ENCODE data around the gene KCNJ18.
"Not testable (repeated sequence)": the region's sequence is repeated elsewhere in the genome, so short reads cannot be mapped to it uniquely, and the experiment has no call there.

The KCNJ18 gene

GRCh38 chr17:21665171-21665570, 27.2 kb upstream of the KCNJ18 start:
- H3K27me3 ChIP-seq (ENCODE audit: control insufficient read depth in 5 of 5, insufficient read depth in 4 of 5, low read length in 5 of 5); H3K27ac ChIP-seq (ENCODE audit: low read depth, low read length); H3K4me1 ChIP-seq (ENCODE audit: control insufficient read depth in 5 of 5, insufficient read depth in 5 of 5, low read length in 5 of 5); H3K9me3 ChIP-seq (ENCODE audit: control insufficient read depth in 5 of 5, low read length in 5 of 5); H3K36me3 ChIP-seq (ENCODE audit: control insufficient read depth in 5 of 5, insufficient read depth in 5 of 5, low read length in 5 of 5); H3K4me3 ChIP-seq (ENCODE audit: low read depth in 1 of 5, low read length in 5 of 5); H3K9ac ChIP-seq (ENCODE audit: low read length in 5 of 5): not testable (repeated sequence)

GRCh38 chr17:21665935-21666493, 26.3 kb upstream of the KCNJ18 start:
- not testable (repeated sequence) for H3K9me3 ChIP-seq (ENCODE audit: control insufficient read depth in 5 of 5, low read length in 5 of 5); H3K4me1 ChIP-seq (ENCODE audit: control insufficient read depth in 5 of 5, insufficient read depth in 5 of 5, low read length in 5 of 5)

GRCh38 chr17:21666711-21667412, 25.5 kb upstream of the KCNJ18 start:
- not testable (repeated sequence) for H3K27ac ChIP-seq (ENCODE audit: low read depth, low read length); H3K9ac ChIP-seq (ENCODE audit: low read length in 5 of 5); H3K4me3 ChIP-seq (ENCODE audit: low read depth in 1 of 5, low read length in 5 of 5); H3K36me3 ChIP-seq (ENCODE audit: control insufficient read depth in 5 of 5, insufficient read depth in 5 of 5, low read length in 5 of 5); H3K9me3 ChIP-seq (ENCODE audit: control insufficient read depth in 5 of 5, low read length in 5 of 5); H3K4me1 ChIP-seq (ENCODE audit: control insufficient read depth in 5 of 5, insufficient read depth in 5 of 5, low read length in 5 of 5); H3K27me3 ChIP-seq (ENCODE audit: control insufficient read depth in 5 of 5, insufficient read depth in 4 of 5, low read length in 5 of 5)

More at GRCh38 chr17:21665935-21666493, 26.3 kb upstream of the KCNJ18 start:
- H3K4me3 ChIP-seq (ENCODE audit: low read depth in 1 of 5, low read length in 5 of 5); H3K27me3 ChIP-seq (ENCODE audit: control insufficient read depth in 5 of 5, insufficient read depth in 4 of 5, low read length in 5 of 5); H3K9ac ChIP-seq (ENCODE audit: low read length in 5 of 5); H3K36me3 ChIP-seq (ENCODE audit: control insufficient read depth in 5 of 5, insufficient read depth in 5 of 5, low read length in 5 of 5); H3K27ac ChIP-seq (ENCODE audit: low read depth, low read length): not testable (repeated sequence)

GRCh38 chr17:21667413-21668117, 24.8 kb upstream of the KCNJ18 start:
- H3K4me1 ChIP-seq (ENCODE audit: control insufficient read depth in 5 of 5, insufficient read depth in 5 of 5, low read length in 5 of 5); H3K9ac ChIP-seq (ENCODE audit: low read length in 5 of 5); H3K27ac ChIP-seq (ENCODE audit: low read depth, low read length); H3K27me3 ChIP-seq (ENCODE audit: control insufficient read depth in 5 of 5, insufficient read depth in 4 of 5, low read length in 5 of 5); H3K36me3 ChIP-seq (ENCODE audit: control insufficient read depth in 5 of 5, insufficient read depth in 5 of 5, low read length in 5 of 5); H3K4me3 ChIP-seq (ENCODE audit: low read depth in 1 of 5, low read length in 5 of 5); H3K9me3 ChIP-seq (ENCODE audit: control insufficient read depth in 5 of 5, low read length in 5 of 5): not testable (repeated sequence)

GRCh38 chr17:21668118-21668488, 24.2 kb upstream of the KCNJ18 start:
- H3K4me1 ChIP-seq (ENCODE audit: control insufficient read depth in 5 of 5, insufficient read depth in 5 of 5, low read length in 5 of 5); H3K27ac ChIP-seq (ENCODE audit: low read depth, low read length); H3K27me3 ChIP-seq (ENCODE audit: control insufficient read depth in 5 of 5, insufficient read depth in 4 of 5, low read length in 5 of 5); H3K9ac ChIP-seq (ENCODE audit: low read length in 5 of 5); H3K36me3 ChIP-seq (ENCODE audit: control insufficient read depth in 5 of 5, insufficient read depth in 5 of 5, low read length in 5 of 5); H3K4me3 ChIP-seq (ENCODE audit: low read depth in 1 of 5, low read length in 5 of 5); H3K9me3 ChIP-seq (ENCODE audit: control insufficient read depth in 5 of 5, low read length in 5 of 5): not testable (repeated sequence)

- not testable (repeated sequence) for H3K9ac ChIP-seq (ENCODE audit: low read length in 5 of 5); H3K27ac ChIP-seq (ENCODE audit: low read depth, low read length); H3K27me3 ChIP-seq (ENCODE audit: control insufficient read depth in 5 of 5, insufficient read depth in 4 of 5, low read length in 5 of 5); H3K9me3 ChIP-seq (ENCODE audit: control insufficient read depth in 5 of 5, low read length in 5 of 5); H3K36me3 ChIP-seq (ENCODE audit: control insufficient read depth in 5 of 5, insufficient read depth in 5 of 5, low read length in 5 of 5); H3K4me3 ChIP-seq (ENCODE audit: low read depth in 1 of 5, low read length in 5 of 5); H3K4me1 ChIP-seq (ENCODE audit: control insufficient read depth in 5 of 5, insufficient read depth in 5 of 5, low read length in 5 of 5)
Measured at GRCh38 chr17:21668746-21669508, 23.4 kb upstream of the KCNJ18 start.

GRCh38 chr17:21669616-21670360, 22.5 kb upstream of the KCNJ18 start:
- not testable (repeated sequence) for H3K4me3 ChIP-seq (ENCODE audit: low read depth in 1 of 5, low read length in 5 of 5); H3K27me3 ChIP-seq (ENCODE audit: control insufficient read depth in 5 of 5, insufficient read depth in 4 of 5, low read length in 5 of 5); H3K9me3 ChIP-seq (ENCODE audit: control insufficient read depth in 5 of 5, low read length in 5 of 5); H3K9ac ChIP-seq (ENCODE audit: low read length in 5 of 5); H3K4me1 ChIP-seq (ENCODE audit: control insufficient read depth in 5 of 5, insufficient read depth in 5 of 5, low read length in 5 of 5); H3K36me3 ChIP-seq (ENCODE audit: control insufficient read depth in 5 of 5, insufficient read depth in 5 of 5, low read length in 5 of 5); H3K27ac ChIP-seq (ENCODE audit: low read depth, low read length)

- H3K27me3 ChIP-seq (ENCODE audit: control insufficient read depth in 5 of 5, insufficient read depth in 4 of 5, low read length in 5 of 5); H3K4me1 ChIP-seq (ENCODE audit: control insufficient read depth in 5 of 5, insufficient read depth in 5 of 5, low read length in 5 of 5); H3K9ac ChIP-seq (ENCODE audit: low read length in 5 of 5); H3K27ac ChIP-seq (ENCODE audit: low read depth, low read length); H3K36me3 ChIP-seq (ENCODE audit: control insufficient read depth in 5 of 5, insufficient read depth in 5 of 5, low read length in 5 of 5); H3K9me3 ChIP-seq (ENCODE audit: control insufficient read depth in 5 of 5, low read length in 5 of 5); H3K4me3 ChIP-seq (ENCODE audit: low read depth in 1 of 5, low read length in 5 of 5): not testable (repeated sequence)
Measured at GRCh38 chr17:21670361-21671155, 21.8 kb upstream of the KCNJ18 start.

- not testable (repeated sequence) for H3K9me3 ChIP-seq (ENCODE audit: control insufficient read depth in 5 of 5, low read length in 5 of 5); H3K27me3 ChIP-seq (ENCODE audit: control insufficient read depth in 5 of 5, insufficient read depth in 4 of 5, low read length in 5 of 5)
Measured at GRCh38 chr17:21671437-21671836, 20.9 kb upstream of the KCNJ18 start.

More at GRCh38 chr17:21671437-21671836, 20.9 kb upstream of the KCNJ18 start:
- not testable (repeated sequence) for H3K27ac ChIP-seq (ENCODE audit: low read depth, low read length); H3K9ac ChIP-seq (ENCODE audit: low read length in 5 of 5); H3K36me3 ChIP-seq (ENCODE audit: control insufficient read depth in 5 of 5, insufficient read depth in 5 of 5, low read length in 5 of 5); H3K4me1 ChIP-seq (ENCODE audit: control insufficient read depth in 5 of 5, insufficient read depth in 5 of 5, low read length in 5 of 5); H3K4me3 ChIP-seq (ENCODE audit: low read depth in 1 of 5, low read length in 5 of 5)

All from subcutaneous abdominal adipose tissue (tissue), 5 donors.